Endodermal cell (in vitro differentiated cells): ENCODE data around the gene AKAP13. TPM values are rescaled to one million over a fixed set of nuclear protein-coding genes. Genes with fewer than 3 reads are reported as not detected.

ENCODE experiments used
- DNase-seq: peaks from one replicate; pipeline ENCODE4 v3.0.0-alpha.2; 2017
- H3K27ac ChIP-seq: 2 replicates; pipeline ENCODE4 v1.5.1; 2013; ENCODE audit warnings: mild to moderate bottlenecking, low read depth, low read length, moderate library complexity
- H3K27me3 ChIP-seq: 2 replicates; pipeline ENCODE4 v1.6.1; 2013; ENCODE audit warnings: mild to moderate bottlenecking, low read length, moderate library complexity; ENCODE audit not compliant: insufficient read depth, control insufficient read depth, poor library complexity, severe bottlenecking
- H3K36me3 ChIP-seq: 2 replicates; pipeline ENCODE4 v1.7.0; 2013; ENCODE audit warnings: mild to moderate bottlenecking, low read length, moderate library complexity; ENCODE audit not compliant: control insufficient read depth, insufficient read depth
- H3K4me1 ChIP-seq: one replicate; pipeline ENCODE4 v1.7.0; 2013; ENCODE audit warnings: low read length; ENCODE audit not compliant: control insufficient read depth, insufficient read depth
- H3K4me3 ChIP-seq: 2 replicates; pipeline ENCODE4 v1.5.1; 2013; ENCODE audit warnings: mild to moderate bottlenecking, low read length, moderate library complexity
- H3K9ac ChIP-seq: 2 replicates; pipeline ENCODE4 v1.6.1; 2013; ENCODE audit warnings: mild to moderate bottlenecking, low read length, moderate library complexity; ENCODE audit not compliant: poor library complexity, severe bottlenecking; ENCODE audit errors: extremely low read depth
- H3K9me3 ChIP-seq: 2 replicates; pipeline ENCODE4 v1.6.1; 2013; ENCODE audit warnings: mild to moderate bottlenecking, low read length, moderate library complexity; ENCODE audit not compliant: control insufficient read depth
- H3K27ac Mint-ChIP-seq: 2 replicates; pipeline ENCODE4 v1.8.0; 2020; ENCODE audit warnings: mixed read lengths
- H3K27me3 Mint-ChIP-seq: 2 replicates; pipeline ENCODE4 v1.8.0; 2021; ENCODE audit warnings: mild to moderate bottlenecking, mixed read lengths; ENCODE audit not compliant: insufficient read depth
- H3K36me3 Mint-ChIP-seq: 2 replicates; pipeline ENCODE4 v1.8.0; 2020; ENCODE audit warnings: low read depth, mixed read lengths
- H3K4me1 Mint-ChIP-seq: 2 replicates; pipeline ENCODE4 v1.8.0; 2020; ENCODE audit warnings: mixed read lengths
- H3K4me3 Mint-ChIP-seq: 2 replicates; pipeline ENCODE4 v1.8.0; 2020; ENCODE audit warnings: mild to moderate bottlenecking, moderate library complexity, mixed read lengths
- H3K9me3 Mint-ChIP-seq: 2 replicates; pipeline ENCODE4 v1.8.0; 2020; ENCODE audit warnings: mild to moderate bottlenecking, mixed read lengths
- WGBS, 2 experiments: methylation state at CpG; one replicate each; pipeline versions ENCODE4 v1.1.5 to v1.1.7; 2013; ENCODE audit warnings: missing lambda C conversion rate in 2 of 2, mixed read lengths in 1 of 2; ENCODE audit not compliant: insufficient coverage in 1 of 2, insufficient read length in 1 of 2; 5-methylcytosine and 5-hydroxymethylcytosine counted together
- total RNA-seq, 2 donors: library from RNA; stranded (reverse); fragmentation: NEBNext Ultra II Directional in 1 of 2; extraction: Animal tissue kit (Norgen Biotek cat#: 25700) in 1 of 2; gene quantifications; 2 replicates in 1 of 2; 3 replicates in 1 of 2; pipeline ENCODE4 v1.2.1, GENCODE V29; 2021
- TF ChIP-seq, protein P1 (sequence below): fragments of 200-600 bp; sonication (generic); conservative IDR thresholded peaks from 2 replicates; pipeline ENCODE4 v1.5.0; 2021; ENCODE audit warnings: antibody characterized with exemption, mild to moderate bottlenecking

The AKAP13 gene
- total RNA-seq, 2 donors from 2014 or later = 115 to 131 TPM

DNA sequence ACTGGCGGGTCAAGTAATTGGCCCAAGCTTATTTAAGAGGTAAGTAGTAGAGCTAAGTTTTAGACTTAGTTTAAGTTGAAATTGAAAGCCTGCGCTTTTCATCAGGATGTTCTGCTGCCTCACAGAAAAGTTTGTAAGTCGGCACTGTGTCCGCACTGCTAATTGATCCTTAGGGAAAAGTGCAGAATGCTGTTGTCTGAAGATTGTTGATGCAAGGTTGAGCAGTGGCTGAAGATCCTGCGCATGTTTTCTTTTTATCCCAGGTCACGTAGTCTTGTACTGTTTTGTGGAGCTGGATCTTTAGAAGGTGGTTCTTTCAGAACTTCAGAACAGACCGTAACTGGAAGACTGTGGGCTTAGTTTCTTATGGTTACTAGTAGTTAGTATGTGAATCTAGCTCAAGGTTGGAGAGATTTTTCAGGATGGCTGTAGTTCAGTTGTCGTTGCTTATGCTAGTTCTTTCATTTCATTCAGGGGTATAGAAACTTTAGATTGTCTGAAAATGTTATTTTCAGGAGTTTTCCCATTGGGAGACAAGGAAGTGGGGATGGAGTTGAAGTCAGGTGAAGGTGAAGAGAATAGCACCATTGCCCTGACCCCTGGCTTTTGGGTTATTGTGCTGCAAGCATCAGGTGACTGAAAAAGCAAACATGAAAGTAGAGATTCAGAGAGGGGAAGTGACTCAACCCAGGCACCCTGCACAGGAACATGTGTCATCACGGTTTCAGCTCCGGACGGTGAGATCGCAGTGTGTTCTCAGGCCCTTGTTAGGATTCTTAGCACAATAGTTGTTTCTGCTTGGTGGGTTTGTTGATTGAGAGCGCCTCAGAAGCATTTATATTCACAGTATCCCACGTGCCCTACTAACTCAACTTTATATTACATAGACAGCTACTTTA, 32.8 kb downstream of the AKAP13 start:
- H3K4me1 Mint-ChIP-seq = peaks cover 24% of the 10 kb centered on the region
- 67 to 69% methylated on average over 8 to 12 of the region's 14 CpGs for WGBS, 2 experiments
- Histone ChIP-seq H3K27me3 (no peaks in the 10 kb centered on the region), H3K4me3 (peak overlapping the region; percentile 20), H3K9ac (no peak overlapping the region), H3K27ac (no peak overlapping the region), H3K4me1 (peaks cover 7% of the 10 kb centered on the region), H3K9me3 (peaks cover 6% of the 10 kb centered on the region), H3K36me3 (peaks cover 17% of the 10 kb centered on the region)
- TF ChIP-seq, protein P1, sequence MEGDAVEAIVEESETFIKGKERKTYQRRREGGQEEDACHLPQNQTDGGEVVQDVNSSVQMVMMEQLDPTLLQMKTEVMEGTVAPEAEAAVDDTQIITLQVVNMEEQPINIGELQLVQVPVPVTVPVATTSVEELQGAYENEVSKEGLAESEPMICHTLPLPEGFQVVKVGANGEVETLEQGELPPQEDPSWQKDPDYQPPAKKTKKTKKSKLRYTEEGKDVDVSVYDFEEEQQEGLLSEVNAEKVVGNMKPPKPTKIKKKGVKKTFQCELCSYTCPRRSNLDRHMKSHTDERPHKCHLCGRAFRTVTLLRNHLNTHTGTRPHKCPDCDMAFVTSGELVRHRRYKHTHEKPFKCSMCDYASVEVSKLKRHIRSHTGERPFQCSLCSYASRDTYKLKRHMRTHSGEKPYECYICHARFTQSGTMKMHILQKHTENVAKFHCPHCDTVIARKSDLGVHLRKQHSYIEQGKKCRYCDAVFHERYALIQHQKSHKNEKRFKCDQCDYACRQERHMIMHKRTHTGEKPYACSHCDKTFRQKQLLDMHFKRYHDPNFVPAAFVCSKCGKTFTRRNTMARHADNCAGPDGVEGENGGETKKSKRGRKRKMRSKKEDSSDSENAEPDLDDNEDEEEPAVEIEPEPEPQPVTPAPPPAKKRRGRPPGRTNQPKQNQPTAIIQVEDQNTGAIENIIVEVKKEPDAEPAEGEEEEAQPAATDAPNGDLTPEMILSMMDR = no peak
- H3K9me3 Mint-ChIP-seq = no peaks in the 10 kb centered on the region
- no peaks in the 10 kb centered on the region for H3K27me3 Mint-ChIP-seq
- DNase-seq = peak; percentile 67
- no peak overlapping the region for H3K4me3 Mint-ChIP-seq
- peaks cover 16% of the 10 kb centered on the region for H3K36me3 Mint-ChIP-seq
- peak overlapping the region; percentile 19 for H3K27ac Mint-ChIP-seq

DNA sequence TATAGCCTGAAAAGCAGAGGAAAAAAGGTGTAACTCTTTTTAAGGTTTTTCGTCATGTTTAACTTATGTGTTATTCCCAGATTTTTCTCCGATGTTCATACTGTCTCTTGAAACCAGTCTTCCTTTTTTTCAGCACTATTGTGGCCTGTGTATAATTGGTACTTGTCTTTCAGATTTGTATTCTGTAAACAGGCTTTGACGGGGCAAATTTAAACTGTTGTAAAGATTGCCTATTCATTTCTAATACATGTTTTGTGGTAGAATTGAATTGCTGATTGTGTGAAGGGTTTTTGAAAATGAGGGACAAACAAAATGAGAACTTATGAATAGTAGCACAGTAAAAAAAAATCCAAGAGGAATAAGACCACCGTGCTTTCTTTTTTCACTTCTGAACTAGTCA, 33.6 kb downstream of the AKAP13 start:
- no peak overlapping the region for H3K27ac Mint-ChIP-seq
- Histone ChIP-seq H3K27ac (no peak overlapping the region), H3K27me3 (no peaks in the 10 kb centered on the region), H3K4me3 (no peak overlapping the region), H3K9me3 (no peaks in the 10 kb centered on the region), H3K4me1 (peaks cover 7% of the 10 kb centered on the region), H3K36me3 (peaks cover 10% of the 10 kb centered on the region), H3K9ac (no peak overlapping the region)
- no peak overlapping the region for H3K4me3 Mint-ChIP-seq
- DNase-seq = no peak
- peaks cover 24% of the 10 kb centered on the region for H3K4me1 Mint-ChIP-seq
- H3K36me3 Mint-ChIP-seq = peaks cover 14% of the 10 kb centered on the region
- 98 to 100% methylated on average over 3 of the region's 4 CpGs for WGBS, 2 experiments
- TF ChIP-seq, protein P1 = no peak
- no peaks in the 10 kb centered on the region for H3K9me3 Mint-ChIP-seq
- no peaks in the 10 kb centered on the region for H3K27me3 Mint-ChIP-seq

DNA sequence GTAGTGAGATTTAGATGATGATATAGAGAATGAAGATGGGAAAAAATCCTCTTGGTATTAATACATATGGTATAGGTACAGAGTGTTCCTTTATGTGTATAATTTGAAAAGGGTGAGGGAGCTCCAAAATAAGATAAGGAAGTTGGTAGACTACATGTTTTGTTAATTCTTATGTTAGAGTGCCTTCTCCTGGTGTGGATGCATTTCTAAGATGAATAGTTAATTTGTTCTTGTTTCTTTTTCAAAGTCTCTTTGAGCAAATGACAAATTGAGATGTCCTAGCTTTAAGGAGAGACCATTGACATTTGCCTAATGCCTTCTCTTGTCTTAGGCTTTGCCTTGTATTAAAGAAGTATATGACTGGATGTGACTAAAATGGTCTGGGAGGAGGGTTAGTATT, 34.1 kb downstream of the AKAP13 start:
- no peaks in the 10 kb centered on the region for H3K27me3 ChIP-seq
- no peaks in the 10 kb centered on the region for H3K9me3 ChIP-seq
- TF ChIP-seq, protein P1 = no peak
- H3K27ac Mint-ChIP-seq = peak overlapping the region; percentile 75
- no peaks in the 10 kb centered on the region for H3K9me3 Mint-ChIP-seq
- no peak overlapping the region for H3K4me3 Mint-ChIP-seq
- DNase-seq = no peak
- peaks cover 7% of the 10 kb centered on the region for H3K4me1 ChIP-seq
- H3K4me1 Mint-ChIP-seq = peaks cover 24% of the 10 kb centered on the region
- H3K4me3 ChIP-seq = no peak overlapping the region
- H3K9ac ChIP-seq = no peak overlapping the region
- H3K27me3 Mint-ChIP-seq = no peaks in the 10 kb centered on the region
- H3K27ac ChIP-seq = no peak overlapping the region
- peaks cover 10% of the 10 kb centered on the region for H3K36me3 ChIP-seq
- peaks cover 14% of the 10 kb centered on the region for H3K36me3 Mint-ChIP-seq
